Activated CD4-positive, alpha-beta T cell treated with anti-CD3 and anti-CD28 coated beads, Interleukin-2, amount 50 U/mL, for 1 hour (primary cell): ENCODE data around the gene BCAR3.
"Not testable (repeated sequence)": the region's sequence is repeated elsewhere in the genome, so short reads cannot be mapped to it uniquely, and the experiment has no call there.

Source experiments
- DNase-seq: peaks from one replicate; pipeline ENCODE4 v3.0.0-alpha.2; 2020

The BCAR3 gene

DNA sequence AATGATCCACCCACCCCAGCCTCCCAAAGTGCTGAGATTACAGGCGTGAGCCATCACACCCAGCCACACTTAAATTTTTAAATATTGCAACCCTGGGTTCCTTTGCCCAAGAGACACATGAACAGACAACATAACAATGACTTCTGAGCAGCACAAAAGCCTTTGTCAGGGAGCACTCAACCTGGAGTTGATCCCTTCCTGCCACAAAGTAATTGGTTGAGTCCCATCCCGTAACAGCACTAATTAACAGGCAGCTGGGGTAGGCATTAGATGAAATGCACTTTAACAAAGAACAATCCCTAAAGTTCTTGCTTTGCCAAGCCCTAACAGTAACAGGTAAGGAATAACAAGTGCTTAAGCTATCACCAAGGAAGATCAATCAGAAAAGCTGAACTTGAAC is 5.9 kb upstream of the BCAR3 start:
- DNase-seq: no peak

DNA sequence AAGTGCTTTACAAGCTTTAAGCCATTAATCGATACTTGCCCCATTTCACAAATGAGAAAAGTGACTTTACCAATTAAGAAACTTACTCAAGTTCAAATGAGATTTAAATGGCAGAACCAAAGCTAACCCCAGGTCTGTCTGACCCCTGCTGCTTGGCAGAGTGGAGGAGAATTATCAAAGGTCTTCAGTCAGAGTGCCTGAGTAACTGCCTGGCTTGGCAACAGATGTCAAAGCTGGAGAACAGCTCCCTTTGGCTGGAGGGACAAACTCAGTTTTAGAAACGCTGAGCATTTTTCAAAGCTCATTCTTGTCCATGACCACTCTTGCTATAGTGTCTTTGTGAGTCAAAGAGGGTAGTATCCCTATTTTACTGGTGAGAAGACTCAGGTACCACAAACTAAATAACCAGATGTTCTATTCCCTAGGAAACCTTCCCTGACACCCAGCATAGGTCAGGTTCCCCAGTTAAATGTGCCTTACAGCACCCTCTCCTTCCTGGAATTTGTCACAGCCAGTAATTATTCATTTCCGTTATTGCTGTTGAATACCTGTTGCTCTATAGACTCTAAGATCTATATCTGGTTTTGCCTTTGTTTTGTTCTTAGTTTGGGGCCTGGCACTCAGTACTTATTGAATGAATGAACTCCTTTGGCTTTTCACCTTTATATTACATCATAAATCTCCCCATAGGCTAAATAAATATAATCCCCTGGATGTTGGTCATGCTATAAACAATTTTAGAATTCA is 5.0 kb upstream of the BCAR3 start:
- DNase-seq: no peak

DNA sequence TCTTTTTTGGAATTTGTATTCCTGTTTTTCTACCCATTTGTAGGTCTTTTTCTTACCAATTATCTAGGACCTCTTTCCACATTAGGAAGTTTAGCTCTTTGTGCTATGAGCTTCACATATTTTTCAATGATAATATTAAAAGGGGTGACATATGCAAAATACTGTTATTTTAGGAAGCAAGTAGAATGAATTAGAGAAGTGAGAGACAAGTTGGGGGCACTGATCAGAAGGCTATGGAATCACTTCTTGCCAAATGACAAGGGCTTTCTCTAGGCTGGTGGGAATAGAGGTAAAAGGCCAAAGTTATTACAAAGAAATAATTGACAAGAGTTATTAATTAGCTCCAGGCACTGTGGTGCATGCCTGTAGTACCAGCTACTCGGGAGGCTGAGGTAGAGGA is 4.3 kb upstream of the BCAR3 start:
- no peak for DNase-seq

DNA sequence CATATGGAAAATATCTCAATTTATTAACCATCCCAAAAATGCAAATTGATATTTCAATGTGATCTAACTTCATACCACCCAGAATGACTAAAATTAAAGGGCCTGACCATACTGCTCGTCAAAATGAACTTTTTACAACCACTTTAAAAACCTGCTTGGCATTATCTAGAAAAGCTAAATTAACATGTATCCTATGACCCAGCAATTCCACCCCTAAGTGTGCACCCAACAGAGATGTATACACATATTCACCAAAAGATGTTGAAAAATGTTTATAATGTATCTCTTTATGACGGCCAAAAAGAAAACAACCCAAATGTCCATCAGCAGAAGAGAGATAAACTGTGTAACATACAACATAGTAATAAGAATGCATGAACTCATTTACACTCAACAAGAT is 1.6 kb upstream of the BCAR3 start:
- no peak for DNase-seq

DNA sequence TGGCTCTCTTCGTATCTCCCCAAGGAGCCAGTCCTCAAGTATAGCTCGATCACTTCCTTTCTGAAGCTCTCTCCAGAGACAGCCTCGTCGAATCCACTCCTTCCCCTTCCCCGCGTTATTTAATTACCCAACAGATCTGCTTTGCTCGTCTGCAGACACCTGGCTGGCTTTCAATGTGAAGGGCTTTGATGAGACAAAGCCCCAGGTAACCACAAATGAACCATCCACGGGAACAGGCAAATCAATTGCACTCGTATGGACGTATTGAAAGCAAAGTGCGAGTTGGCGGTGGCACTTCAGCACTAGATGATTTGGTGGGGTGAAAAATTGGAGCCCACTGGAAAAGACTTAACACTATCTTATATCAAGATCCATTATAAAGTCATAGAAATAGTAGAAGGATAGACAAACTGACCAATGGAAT is 364 bp upstream of the BCAR3 start:
- DNase-seq: no peak

- peak; percentile 20 for DNase-seq
Measured at GRCh38 chr1:93680420-93681100, 1.1 kb downstream of the BCAR3 start.

- DNase-seq: no peak
Measured at GRCh38 chr1:93680076-93680419, 1.6 kb downstream of the BCAR3 start.

- DNase-seq: no peak
Measured at GRCh38 chr1:93679546-93679945, 2.1 kb downstream of the BCAR3 start.

GRCh38 chr1:93678946-93679480 is 2.6 kb downstream of the BCAR3 start:
- no peak for DNase-seq

GRCh38 chr1:93678491-93678890 is 3.1 kb downstream of the BCAR3 start:
- DNase-seq: no peak

GRCh38 chr1:93677729-93678128 is 3.9 kb downstream of the BCAR3 start:
- no peak for DNase-seq

- no peak for DNase-seq
Measured at GRCh38 chr1:93676427-93676826, 5.2 kb downstream of the BCAR3 start.

DNA sequence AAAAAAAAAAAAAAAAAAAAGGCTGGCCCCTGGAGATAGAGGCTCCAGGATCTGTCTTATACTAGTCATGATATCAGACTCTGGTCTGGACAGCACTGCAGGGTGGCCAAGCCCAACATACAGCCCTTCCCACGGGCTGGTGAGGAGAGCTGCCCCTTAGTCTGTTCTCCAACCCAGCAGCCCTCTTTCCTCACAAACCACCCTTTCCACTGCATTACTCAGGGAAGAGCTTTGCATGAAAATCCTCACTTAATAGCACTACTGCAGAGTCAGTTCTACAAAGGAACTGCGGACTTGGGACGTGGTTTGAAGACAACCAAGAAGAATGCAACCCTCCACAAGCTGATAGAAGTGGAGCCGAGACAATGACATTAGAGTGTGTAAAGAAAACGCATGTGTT is 5.7 kb downstream of the BCAR3 start:
- no peak for DNase-seq

DNA sequence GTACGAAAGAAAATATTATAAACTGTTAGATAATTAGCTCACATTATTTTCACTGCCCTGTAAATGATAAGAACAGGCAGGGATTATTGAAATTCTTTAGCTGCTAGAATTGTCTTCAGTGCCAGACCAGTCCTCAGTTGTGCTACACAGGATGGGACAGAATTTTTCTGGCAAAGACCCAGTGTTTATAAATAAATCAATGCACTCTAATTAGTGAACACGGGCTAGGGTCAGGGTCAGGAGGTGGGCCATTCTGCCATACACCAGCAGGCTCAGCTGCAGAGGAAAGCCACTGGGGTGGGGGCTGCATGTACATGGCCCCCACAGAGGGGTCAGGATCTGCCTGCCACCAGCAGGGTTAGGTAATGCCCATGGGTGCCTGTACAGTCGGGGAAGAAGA is 6.4 kb downstream of the BCAR3 start:
- DNase-seq: no peak

DNA sequence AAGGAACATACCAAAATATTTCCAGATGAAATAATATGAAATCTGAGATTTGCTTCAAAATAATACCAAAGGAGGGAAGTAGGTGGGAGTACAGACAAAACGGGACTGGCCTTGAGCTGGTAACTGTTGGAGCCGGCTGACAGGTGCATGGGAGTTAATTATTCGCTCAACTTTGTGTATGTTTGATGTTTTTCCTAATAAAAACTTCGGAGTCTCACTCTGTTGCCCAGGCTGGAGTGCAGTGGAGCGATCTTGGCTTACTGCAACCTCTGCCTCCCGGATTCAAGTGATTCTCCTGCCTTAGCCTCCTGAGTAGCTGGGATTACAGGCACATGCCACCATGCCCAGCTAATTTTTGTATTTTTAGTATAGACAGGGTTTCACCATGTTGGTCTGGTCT is 7.6 kb downstream of the BCAR3 start:
- not testable (repeated sequence) for DNase-seq

- no peak for DNase-seq
Measured at GRCh38 chr1:93673163-93673829, 8.3 kb downstream of the BCAR3 start.

DNA sequence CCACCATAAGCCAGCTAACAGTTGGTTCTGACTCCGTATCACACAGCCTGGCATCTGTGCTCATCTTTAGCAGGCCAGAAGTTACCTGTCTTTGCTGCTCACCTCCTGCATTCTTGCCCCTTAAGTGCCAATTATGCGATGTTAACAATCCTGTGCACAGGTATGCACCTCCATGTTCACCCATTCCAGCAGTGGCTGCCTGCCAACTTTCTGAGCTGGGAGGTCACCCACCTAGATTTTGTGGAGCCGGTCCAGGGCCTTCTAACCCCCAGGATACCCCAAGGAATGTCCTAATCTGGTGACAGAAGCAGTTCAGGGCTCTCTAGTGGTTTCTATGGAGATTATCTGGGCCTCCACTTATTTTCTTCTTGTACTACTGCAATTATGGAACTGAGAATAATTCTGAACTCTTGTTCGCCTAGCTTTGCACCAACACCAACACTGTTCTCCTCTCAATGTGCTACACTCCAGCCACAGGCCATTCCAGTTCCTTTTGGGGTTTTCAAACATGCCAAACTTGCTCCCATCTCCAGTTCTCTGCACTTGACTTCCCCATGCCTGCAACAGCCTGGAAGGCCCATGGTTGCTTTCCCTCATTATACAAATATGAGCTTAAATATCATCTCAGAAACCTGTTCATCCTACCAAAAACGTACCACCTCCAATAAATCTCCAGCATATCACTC is 9.0 kb downstream of the BCAR3 start:
- no peak for DNase-seq

- no peak for DNase-seq
Measured at GRCh38 chr1:93672069-93672468, 9.6 kb downstream of the BCAR3 start.

GRCh38 chr1:93671099-93671621 is 10.5 kb downstream of the BCAR3 start:
- no peak for DNase-seq

DNA sequence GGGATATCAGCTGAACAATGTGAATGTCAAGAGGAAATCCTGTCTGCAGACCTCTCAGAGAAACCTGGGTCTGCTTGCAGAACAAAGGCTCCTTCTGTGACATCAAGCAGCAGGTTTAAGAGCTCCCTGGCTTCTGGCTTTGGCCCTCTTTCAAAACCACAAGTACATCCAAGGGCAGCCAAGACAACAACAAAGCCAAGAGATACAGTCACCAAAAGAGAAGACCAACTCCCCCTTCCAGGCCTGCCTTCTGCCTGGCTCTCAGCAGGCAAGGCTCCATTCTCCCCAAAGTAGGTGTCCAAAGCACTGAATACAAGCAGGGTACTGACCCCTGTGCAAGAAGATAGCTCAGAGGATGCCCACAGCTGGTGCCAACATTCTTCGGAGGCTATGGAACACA is 11.5 kb downstream of the BCAR3 start:
- DNase-seq: no peak

DNA sequence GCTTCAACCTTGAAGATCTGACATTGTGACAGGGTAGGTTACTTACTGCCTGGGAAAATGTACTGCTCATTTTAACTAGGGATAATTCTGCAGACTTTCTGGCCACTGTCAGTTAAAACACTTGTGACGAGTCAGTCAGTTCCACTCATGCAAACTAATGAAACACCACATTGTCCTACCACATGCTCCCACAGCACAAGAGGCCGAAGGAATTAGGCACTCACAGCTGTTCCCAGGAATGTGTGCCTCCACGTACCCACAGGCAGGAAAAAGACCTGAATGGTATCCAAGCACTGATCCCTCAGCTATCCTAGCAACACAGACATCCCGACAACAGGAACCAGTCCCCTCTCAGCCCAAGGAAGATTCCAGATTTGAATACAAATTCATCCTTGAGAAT is 12.3 kb downstream of the BCAR3 start:
- no peak for DNase-seq

DNA sequence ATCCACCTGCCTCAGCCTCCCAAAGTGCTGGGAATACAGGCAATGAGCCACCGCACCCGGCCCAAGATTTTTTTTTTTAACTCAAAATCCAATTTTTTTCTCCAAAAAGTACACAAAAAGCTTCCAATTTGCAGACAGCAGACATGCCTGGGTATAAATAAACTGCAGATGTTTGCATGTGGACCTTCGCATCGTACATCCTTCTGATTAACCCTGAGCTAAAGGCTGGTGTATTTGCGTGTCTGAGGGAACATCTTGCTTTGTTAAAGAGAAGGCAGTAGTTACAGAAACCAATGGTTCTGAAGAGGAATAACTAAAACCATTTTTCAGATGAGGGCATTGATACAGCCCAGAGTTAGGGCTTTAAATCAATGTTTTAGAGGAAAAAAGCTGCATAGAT is 12.7 kb downstream of the BCAR3 start:
- no peak for DNase-seq

DNA sequence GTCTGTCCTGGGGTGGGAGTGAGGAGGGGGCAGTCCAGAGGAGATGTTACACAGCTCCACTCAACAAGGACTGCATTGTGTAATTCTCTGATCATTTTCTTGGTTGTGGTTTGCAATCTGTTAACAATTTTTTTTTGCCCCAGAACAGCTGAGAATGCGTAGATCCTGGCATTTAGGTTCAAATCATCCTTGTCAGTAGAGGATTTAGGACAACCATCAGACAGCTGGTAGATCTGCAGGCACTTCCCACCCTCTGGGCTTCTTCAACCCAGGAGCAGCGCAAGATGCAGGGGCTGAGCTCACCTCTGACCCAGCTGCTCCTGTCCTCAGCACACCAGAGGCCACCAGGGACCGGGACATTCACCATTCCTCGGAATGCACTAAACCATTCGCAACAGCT is 13.5 kb downstream of the BCAR3 start:
- no peak for DNase-seq
